ENCODE measurements around the gene CTF1.
"Not testable (repeated sequence)": the region's sequence is repeated elsewhere in the genome, so short reads cannot be mapped to it uniquely, and the experiment has no call there.

CTF1 gene

DNA sequence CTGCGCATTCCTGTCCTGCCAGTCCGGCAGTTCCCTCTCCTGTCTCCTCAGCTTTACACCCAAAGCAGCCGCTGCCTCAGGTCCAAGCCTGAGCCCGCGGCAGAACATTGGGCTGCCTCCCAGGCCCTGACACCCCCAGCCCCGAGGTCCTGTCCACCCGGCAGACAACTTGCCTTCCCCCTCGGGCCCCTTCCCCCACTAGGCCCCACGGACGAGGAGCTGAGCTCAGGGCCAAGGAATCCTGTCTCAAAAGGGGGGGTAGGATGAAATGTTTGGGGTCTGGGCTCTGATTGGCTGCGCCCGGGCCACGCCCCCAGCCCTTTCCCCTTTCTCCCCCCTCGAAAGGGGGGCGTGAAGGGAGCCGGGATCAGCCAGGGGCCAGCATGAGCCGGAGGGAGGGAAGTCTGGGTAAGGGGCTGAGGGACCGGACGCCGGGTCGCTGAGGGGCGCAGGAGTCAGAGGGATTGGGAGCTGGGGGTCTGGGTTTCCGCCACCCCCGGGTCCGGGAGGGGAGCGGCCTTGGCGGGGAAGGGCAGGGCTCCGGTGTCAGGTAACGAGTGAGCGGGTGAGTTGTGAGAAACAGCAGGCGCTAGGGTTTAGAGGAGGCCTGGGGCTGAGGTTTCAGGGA lies at the start of gene CTF1:
TSS of gene CTF1 (plus strand) at position 354 of the 628 bp plus-strand sequence. CDS start at position 384, 30 bp downstream.
- DNase-seq, result peak; percentile 92

DNA sequence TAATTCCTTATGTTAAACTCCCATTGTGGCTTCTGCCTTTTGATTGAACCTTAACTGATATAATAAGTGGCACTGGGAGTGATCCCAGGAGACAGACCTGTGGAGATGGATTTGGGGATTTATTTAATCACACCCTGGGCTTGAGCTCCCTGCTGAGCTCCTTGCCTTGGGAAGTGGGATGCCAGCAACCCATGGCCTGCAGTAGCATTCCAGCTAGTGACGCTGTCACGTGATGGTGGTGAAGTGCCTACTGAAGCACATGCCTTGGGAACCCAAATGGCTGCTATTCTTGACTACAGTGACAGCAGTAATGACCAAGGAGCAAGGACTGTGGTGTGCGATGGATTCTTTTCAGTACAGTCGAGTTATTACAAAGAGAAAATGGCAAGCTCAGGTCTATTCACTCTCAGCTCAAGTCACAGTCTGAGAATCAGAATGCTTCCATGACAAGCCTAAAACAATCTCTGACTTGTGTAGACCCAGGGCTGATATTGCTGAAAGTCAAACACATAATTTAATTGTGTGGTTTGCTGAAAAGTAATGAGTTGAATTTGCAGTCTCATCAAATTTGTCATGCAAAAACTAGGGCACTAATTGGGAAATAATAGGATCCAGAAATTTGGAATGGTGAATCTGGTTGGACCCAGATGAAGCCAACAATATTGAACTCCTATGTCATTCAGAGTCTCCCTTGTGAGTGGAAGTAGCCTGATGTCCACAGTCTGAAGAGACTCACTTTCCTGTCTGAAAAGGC lies 49.6 kb upstream of the CTF1 start:
- no peak for DNase-seq

- no peak for DNase-seq
Observed at GRCh38 chr16:30850246-30850645, 46.2 kb upstream of the CTF1 start.

- no peak for DNase-seq
Observed at GRCh38 chr16:30853758-30854157, 42.7 kb upstream of the CTF1 start.

- DNase-seq, result no peak
Observed at GRCh38 chr16:30858111-30858495, 38.3 kb upstream of the CTF1 start.

DNA sequence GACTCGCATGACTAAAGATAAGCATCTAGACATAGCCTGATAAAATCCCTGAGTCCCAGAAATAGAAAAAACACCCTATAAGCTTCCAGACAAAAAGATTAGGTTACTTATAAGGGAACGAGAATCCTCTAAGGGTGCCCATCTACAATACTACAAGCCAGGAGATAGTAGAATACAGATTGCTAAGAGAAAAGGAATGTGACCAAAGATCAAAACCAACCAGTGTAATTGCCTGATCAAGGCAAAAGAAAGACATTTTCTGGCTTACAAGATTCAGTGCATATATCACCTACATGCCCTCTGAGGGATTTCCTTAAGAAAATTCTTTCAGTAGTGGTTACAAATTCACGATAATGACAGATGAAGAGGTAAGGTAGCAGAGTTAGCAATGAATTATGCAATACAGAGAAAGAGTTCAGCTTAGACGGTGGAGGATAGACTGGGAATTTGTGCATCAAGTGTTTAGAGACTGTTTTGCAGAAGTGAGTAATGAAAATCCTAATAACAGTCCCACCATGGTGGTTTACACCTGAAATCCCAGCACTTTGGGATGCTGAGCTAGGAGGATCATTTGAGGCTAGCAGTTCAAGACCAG lies 37.5 kb upstream of the CTF1 start:
- DNase-seq, result no peak

DNA sequence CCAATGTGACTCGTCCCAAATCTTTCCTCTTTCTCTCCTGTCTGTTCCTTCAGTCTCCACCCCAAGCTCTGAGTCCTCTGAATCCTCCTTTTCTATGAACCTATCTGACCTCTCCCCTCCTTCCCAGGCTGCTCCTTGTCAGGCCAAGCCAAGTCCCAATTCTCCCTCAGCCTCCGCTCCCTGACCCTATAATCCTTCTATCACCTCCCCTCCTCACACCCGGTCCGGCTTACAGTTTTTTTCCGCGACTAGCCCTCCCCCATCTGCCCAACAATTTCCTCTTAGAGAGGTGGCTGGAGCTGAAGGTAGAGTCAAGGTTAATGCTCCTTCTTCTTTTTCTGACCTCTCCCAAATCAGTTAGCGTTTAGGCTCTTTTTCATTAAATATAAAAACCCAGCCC lies 35.7 kb upstream of the CTF1 start:
- not testable (repeated sequence) for DNase-seq

- not testable (repeated sequence) for DNase-seq
Observed at GRCh38 chr16:30863178-30863577, 33.2 kb upstream of the CTF1 start.

- no peak for DNase-seq
Observed at GRCh38 chr16:30866031-30866430, 30.4 kb upstream of the CTF1 start.

DNA sequence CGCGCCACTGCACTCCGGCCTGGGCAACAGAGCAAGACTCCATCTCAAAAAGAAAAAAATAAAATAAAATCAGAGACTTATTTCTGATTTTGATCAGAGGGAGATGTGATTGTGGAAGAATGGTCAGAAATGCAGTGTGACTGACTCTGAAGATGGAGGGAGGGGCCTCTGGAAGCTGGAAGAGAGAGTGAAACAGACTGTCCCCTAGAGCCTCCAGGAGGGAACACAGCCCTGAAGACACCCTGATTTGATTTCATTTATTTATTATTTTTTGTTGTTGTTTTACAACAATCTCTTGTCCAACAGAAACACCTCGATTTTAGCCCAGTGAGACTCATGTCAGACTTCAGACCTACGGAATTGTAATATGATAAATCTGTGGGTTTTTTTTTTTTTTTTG lies 28.7 kb upstream of the CTF1 start:
- DNase-seq, result no peak

GRCh38 chr16:30870904-30871303 lies 25.5 kb upstream of the CTF1 start:
- DNase-seq, result no peak

DNA sequence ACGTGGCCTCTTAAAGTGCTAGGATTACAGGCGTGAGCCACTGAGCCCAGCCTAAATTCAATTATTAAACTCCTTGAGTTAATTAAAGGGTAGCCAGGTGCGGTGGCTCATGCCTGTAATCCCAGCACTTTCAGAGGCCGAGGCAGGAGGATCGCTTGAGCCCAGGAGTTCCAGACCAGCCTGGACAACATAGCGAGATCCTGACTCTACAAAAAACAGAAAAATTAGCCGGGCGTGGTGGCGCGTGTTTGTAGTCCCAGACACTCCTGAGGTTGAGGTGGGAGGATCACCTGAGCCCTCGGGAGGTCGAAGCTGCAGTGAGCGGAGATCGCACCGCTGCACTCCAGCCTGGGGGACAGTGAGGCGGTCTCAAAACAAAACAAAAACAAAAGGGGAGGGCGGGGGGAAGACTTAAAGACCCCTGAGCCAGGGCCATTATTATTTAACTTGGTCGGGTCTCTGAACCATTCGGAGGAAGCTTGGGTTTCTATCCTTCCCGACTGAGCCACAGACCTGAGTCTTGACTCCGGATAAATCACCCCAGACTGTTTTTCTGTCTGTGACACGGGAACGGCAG lies 22.1 kb upstream of the CTF1 start:
- DNase-seq, result no peak

- DNase-seq, result peak; percentile 95
Observed at GRCh38 chr16:30874821-30875717, 21.3 kb upstream of the CTF1 start.

GRCh38 chr16:30875871-30876801 lies 20.3 kb upstream of the CTF1 start:
- DNase-seq, result no peak

- DNase-seq, result no peak
Observed at GRCh38 chr16:30876867-30877266, 19.5 kb upstream of the CTF1 start.

GRCh38 chr16:30882429-30883310 lies 13.7 kb upstream of the CTF1 start:
- no peak for DNase-seq

DNA sequence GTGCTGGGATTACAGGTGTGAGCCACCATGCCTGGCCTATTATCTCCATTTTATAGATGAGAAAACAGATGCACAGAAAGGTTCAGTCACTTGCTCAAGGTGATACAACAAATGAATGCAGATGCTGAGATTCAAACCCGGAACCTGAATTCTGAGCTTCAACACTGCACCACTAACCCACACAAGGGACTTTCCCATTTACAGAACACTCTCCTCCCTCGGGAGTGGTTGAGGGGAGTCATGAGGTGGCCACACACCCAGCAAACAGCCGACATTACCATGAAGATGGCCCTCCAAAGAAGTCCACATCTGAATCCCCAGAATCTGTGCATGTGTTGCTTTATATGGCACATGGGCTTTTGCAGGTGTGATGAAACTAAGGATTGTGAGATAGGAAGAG lies 11.7 kb upstream of the CTF1 start:
- DNase-seq, result no peak

- DNase-seq, result no peak
Observed at GRCh38 chr16:30885196-30885595, 11.2 kb upstream of the CTF1 start.

GRCh38 chr16:30886145-30886544 lies 10.3 kb upstream of the CTF1 start:
- DNase-seq, result no peak

GRCh38 chr16:30887927-30888326 lies 8.5 kb upstream of the CTF1 start:
- no peak for DNase-seq

All from left hindlimb (tissue), 1 donor.